Activated naive CD8-positive, alpha-beta T cell treated with anti-CD3 and anti-CD28 coated beads for 36 hours (primary cell): Measurements from ENCODE around the gene RAB28. TPM values are rescaled to one million over a fixed set of nuclear protein-coding genes. Genes with fewer than 3 reads are reported as not detected.

Source experiments
- DNase-seq: peaks from one replicate; pipeline ENCODE4 v3.0.0; 2021
- H3K27ac Mint-ChIP-seq: one replicate; pipeline ENCODE4 v1.8.0; 2022; ENCODE audit warnings: mild to moderate bottlenecking, moderate library complexity, mixed read lengths
- H3K27me3 Mint-ChIP-seq: one replicate; pipeline ENCODE4 v1.8.0; 2022; ENCODE audit warnings: mild to moderate bottlenecking, mixed read lengths
- H3K36me3 Mint-ChIP-seq: one replicate; pipeline ENCODE4 v1.8.0; 2021; ENCODE audit warnings: mild to moderate bottlenecking, mixed read lengths
- H3K4me1 Mint-ChIP-seq: one replicate; pipeline ENCODE4 v1.8.0; 2021; ENCODE audit warnings: mixed read lengths
- H3K4me3 Mint-ChIP-seq: one replicate; pipeline ENCODE4 v1.8.0; 2022; ENCODE audit warnings: mild to moderate bottlenecking, moderate library complexity, mixed read lengths
- H3K9me3 Mint-ChIP-seq: one replicate; pipeline ENCODE4 v1.8.0; 2022; ENCODE audit warnings: mixed read lengths
- total RNA-seq, 2 experiments: library from RNA; stranded (reverse); gene quantifications; one replicate each; pipeline ENCODE4 v1.2.3, GENCODE V29; 2021

The RAB28 gene
- 10 to 100 TPM; 13.6 to 15.8 TPM for total RNA-seq

DNA sequence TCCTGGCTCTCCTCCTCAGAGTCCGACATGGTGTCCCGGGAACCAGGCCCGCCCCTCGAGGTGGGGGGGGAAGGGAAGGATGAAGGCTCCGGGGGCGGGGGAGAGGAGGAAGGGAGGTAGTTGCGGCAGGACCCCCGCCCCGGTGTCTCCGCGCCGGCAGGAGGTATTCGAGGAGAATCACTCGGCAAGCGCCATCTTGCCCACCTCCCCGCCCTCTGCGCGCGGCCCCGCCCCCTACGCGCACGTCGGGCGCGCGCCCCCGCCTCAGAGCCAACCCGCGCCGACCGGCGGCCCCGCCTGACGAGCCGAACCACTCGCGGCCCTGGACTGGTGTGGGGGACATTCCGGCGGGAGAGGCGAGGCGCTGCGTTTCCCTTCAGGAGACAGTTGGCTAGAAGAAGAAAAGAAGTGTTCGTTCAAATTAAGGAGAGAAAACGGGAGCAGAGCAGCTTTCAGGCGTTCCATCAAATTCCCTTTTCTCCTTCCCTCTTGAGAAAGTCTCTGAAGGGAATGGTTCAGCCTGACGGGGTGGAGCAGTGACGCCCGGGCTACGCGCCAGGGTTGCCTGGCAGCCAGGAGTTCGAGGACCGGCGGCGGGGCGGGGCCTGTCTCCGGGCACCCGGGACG lies at the start of gene RAB28:
Gene RAB28, minus strand, starts transcription at position 219 of the 627 bp plus-strand sequence.
- Mint-ChIP-seq H3K4me1 (peaks cover 24% of the 10 kb centered on the region), H3K9me3 (no peaks in the 10 kb centered on the region), H3K27me3 (peaks cover 10% of the 10 kb centered on the region), H3K36me3 (peaks cover 1% of the 10 kb centered on the region), H3K27ac (peak within 1 kb of the TSS; percentile 97), H3K4me3 (peak within 1 kb of the TSS; percentile 91)
- DNase-seq = peak; percentile 94

DNA sequence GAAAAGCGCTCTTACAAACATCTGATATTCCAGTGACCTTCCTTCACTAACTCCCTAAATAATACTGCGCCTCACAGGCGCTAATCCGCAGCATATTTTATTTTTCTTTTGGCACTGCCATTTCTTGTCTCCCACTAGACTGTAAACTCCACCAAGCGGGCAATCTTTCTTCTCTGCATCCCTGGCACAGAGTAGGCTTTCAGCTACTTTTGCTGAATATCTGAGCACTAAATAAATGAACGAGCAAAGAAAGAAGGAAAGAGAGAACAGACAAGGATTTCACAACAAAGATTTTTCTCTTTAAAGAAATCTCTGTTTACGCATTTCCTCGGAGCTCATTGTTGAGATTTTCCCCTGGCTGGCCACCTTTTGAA lies 47.5 kb upstream of the RAB28 start:
- peaks cover 96% of the 10 kb centered on the region for H3K27me3 Mint-ChIP-seq
- H3K9me3 Mint-ChIP-seq = peaks cover 6% of the 10 kb centered on the region
- peaks cover 37% of the 10 kb centered on the region for H3K4me1 Mint-ChIP-seq
- H3K27ac Mint-ChIP-seq = no peak overlapping the region
- H3K4me3 Mint-ChIP-seq = no peak overlapping the region
- H3K36me3 Mint-ChIP-seq = peaks cover 7% of the 10 kb centered on the region
- no peak for DNase-seq

DNA sequence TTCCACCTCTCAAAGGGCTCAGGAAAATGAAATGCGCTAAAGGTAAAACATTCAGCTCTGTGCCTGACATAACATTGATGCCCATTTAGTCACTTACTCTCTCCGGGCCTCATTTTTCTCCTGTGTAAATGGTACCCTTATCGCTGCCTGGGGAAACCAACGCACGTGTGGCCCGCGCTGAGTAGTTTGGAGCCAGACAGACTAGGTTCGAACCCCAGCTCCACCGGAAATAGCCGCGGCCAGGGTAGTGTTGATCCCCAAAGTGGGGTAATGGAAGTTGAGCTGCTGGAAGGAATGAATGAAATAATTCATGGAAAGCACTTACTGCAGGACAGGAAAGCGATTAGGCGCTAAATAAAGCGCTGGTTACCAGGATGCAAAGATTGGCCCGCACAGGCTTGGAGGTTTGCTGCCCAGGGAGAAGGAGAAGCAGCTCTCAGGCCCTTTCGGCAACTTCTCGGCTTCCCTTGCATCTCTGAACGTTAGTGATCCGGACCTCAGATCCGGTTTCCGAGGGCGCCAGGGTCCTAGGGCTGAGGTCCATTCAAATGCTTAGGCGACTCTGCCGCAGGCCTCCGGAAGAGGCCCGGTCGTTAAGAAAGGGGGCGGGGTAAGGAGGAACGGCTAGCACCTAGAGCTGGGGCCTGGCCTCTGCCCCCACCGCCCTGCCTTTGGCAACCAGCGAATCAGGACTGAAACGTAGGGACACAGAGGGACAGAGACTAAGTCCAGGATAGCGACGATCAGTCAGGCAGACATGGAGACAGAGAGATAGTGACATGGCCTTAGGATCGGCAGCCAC lies 46.9 kb upstream of the RAB28 start:
- H3K9me3 Mint-ChIP-seq = peaks cover 4% of the 10 kb centered on the region
- peaks cover 35% of the 10 kb centered on the region for H3K4me1 Mint-ChIP-seq
- no peak overlapping the region for H3K27ac Mint-ChIP-seq
- peaks cover 7% of the 10 kb centered on the region for H3K36me3 Mint-ChIP-seq
- H3K27me3 Mint-ChIP-seq = peaks cover 96% of the 10 kb centered on the region
- no peak for DNase-seq
- H3K4me3 Mint-ChIP-seq = no peak overlapping the region

DNA sequence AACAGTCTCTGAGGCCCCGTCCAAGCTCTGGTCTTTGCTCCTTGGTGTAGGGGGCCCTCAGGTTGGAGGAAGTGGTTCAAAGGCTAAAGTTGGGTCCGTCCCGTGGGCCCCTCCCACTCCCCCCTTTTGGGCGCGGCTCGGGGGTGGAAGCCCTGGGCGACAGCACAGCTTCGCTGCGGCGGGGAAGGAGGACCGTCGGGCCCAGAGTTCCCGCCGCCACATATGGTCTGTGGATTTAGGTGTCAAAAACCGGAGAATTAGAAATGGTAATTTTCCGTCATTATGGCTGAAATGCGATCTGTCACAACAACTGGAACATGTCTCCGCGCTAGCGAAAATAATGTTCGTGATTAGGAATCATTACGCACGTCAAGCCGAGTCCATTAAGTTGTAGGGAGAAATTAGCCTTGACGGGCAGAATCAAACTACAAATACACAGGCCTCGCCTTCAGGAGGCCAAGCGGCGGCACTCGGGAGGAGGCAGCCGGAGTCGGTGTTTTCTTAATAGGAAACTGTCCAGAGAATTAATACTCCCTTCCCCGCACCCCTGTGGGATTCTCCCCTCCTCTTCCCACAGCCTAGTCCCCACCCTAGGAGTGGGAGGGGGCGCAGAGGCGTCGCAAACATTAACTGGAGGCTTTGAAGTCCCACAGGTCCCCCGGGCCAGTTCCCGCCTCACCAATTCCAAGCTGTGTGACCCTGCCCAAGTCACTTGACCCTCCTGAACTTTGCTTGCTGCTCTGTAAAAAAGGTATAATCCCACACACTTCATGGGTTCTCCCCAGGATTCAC lies 45.2 kb upstream of the RAB28 start:
- H3K4me3 Mint-ChIP-seq = peak overlapping the region; percentile 25
- H3K9me3 Mint-ChIP-seq = peaks cover 4% of the 10 kb centered on the region
- H3K27me3 Mint-ChIP-seq = peaks cover 96% of the 10 kb centered on the region
- H3K36me3 Mint-ChIP-seq = peaks cover 11% of the 10 kb centered on the region
- DNase-seq = no peak
- H3K27ac Mint-ChIP-seq = peak overlapping the region; percentile 81
- H3K4me1 Mint-ChIP-seq = peaks cover 32% of the 10 kb centered on the region

DNA sequence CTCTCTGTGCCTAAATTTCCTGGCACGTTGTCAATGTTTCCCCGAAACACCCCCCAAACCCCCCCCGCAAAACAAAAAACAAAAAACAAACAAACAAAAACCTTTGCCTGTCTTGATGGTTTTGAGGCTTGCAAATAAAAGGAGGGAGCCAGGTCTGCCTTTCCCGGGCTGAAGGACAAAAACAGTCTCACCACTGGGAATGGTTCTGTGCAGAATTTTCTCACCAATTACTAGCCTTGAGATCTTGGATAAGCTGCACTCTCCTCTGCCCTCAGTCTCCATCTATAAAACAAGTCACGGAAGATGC lies 44.6 kb upstream of the RAB28 start:
- peak overlapping the region; percentile 25 for H3K4me3 Mint-ChIP-seq
- peaks cover 16% of the 10 kb centered on the region for H3K36me3 Mint-ChIP-seq
- DNase-seq = no peak
- peaks cover 4% of the 10 kb centered on the region for H3K9me3 Mint-ChIP-seq
- peaks cover 30% of the 10 kb centered on the region for H3K4me1 Mint-ChIP-seq
- peaks cover 96% of the 10 kb centered on the region for H3K27me3 Mint-ChIP-seq
- H3K27ac Mint-ChIP-seq = peak overlapping the region; percentile 81

DNA sequence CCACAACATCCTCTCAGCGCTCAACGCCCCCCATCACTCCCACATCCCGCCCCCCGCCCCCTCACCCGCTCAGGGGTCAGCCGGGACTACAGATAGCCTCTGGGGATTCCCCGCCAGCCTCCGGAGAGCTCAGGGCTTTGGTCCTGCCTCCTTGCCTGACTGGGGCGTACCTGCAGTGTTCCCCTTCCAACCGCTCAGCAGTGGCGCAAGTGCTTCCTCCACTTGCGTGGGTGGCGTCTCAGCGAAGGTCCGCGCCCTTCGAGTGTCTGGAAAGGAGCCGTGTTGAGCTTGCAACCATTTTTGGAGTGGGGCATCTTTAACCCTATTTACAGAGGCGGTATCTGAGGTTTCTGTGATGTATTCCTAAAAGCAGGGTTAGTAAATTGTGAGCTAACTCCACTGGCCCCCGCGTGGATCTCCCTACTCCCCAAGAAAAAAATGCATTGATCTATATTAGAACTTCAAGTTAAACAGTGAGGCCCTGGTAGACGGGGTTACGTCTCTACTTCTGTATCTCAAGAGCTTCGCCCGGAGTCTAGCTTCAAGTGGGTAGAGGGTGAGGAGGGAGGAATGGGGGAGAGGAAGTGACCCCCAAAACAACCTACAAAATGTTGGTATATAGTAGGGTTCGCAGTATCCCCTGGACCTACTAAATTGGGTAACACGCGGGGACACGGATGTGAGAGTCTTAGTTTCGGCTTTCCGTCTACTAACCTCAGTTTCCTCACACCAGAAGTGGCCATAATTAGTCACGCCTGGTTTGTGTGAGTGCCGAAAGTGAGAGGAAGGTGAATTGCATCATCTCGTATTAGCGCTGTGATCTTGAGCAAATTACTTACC lies 44.1 kb upstream of the RAB28 start:
- peak overlapping the region; percentile 29 for H3K4me3 Mint-ChIP-seq
- H3K9me3 Mint-ChIP-seq = peaks cover 4% of the 10 kb centered on the region
- H3K27ac Mint-ChIP-seq = peak overlapping the region; percentile 81
- peaks cover 95% of the 10 kb centered on the region for H3K27me3 Mint-ChIP-seq
- H3K4me1 Mint-ChIP-seq = peaks cover 33% of the 10 kb centered on the region
- DNase-seq = no peak
- peaks cover 17% of the 10 kb centered on the region for H3K36me3 Mint-ChIP-seq

DNA sequence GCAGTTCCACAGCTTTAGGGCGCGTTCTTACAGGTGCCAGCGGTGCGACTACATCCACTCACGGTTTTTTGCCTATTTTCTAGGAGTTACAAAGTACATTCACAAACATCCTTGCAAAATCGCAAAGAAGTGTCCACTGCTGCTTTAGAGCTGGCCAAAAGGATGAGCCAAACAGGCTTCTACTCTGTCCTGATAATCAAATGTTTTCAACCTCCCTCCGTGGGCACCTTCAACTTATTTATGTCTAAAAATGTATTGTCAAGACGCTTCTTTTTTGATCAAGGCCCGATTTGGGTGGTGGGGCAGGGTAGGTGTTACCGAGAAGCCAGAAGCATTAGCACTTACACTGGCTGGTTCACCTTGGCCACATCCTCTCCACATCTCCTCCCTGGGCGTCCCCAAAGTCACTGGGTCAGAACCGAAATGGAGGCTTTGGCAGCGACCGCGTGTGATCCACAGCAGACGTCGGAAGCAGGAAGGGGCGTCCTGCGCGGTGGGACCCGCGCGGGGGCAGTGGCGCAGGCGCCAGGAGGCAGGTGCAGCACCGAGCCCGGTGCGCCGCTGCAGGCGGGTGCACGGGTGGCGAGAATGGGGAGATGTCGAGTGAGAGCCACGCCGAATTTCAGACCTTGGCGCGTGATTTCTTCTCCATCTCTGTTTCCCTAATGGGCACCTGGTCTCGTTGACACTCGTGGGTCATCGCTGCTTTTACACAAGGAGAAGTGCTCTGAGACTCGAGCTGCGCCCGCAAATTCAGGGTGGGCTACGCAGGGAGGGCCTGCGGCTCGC lies 43.2 kb upstream of the RAB28 start:
- Mint-ChIP-seq H3K27ac (no peak overlapping the region), H3K4me1 (peaks cover 36% of the 10 kb centered on the region), H3K9me3 (peaks cover 4% of the 10 kb centered on the region), H3K27me3 (peaks cover 95% of the 10 kb centered on the region), H3K4me3 (peak overlapping the region; percentile 53), H3K36me3 (peaks cover 17% of the 10 kb centered on the region)
- no peak for DNase-seq

DNA sequence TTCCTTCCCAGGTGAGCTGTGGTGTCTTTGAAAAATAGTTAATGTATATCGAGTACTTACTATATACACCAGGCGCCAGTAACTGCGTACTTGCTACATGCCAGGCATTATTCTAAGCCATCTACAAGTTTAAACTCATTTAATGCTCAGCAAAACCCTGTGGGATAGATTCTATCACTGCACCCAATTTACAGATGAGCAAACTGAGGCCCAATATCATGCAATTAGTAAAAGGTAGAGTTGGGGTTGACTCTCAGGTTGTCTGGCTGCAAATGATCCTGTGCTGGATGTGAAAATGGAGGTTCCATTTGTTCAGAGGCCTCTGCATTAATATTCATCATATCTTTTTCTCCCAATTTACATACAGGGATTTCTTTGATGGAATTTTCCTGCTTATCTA lies 42.5 kb upstream of the RAB28 start:
- no peak overlapping the region for H3K4me3 Mint-ChIP-seq
- peaks cover 97% of the 10 kb centered on the region for H3K27me3 Mint-ChIP-seq
- H3K27ac Mint-ChIP-seq = no peak overlapping the region
- no peak for DNase-seq
- peaks cover 17% of the 10 kb centered on the region for H3K36me3 Mint-ChIP-seq
- peaks cover 4% of the 10 kb centered on the region for H3K9me3 Mint-ChIP-seq
- peaks cover 34% of the 10 kb centered on the region for H3K4me1 Mint-ChIP-seq

DNA sequence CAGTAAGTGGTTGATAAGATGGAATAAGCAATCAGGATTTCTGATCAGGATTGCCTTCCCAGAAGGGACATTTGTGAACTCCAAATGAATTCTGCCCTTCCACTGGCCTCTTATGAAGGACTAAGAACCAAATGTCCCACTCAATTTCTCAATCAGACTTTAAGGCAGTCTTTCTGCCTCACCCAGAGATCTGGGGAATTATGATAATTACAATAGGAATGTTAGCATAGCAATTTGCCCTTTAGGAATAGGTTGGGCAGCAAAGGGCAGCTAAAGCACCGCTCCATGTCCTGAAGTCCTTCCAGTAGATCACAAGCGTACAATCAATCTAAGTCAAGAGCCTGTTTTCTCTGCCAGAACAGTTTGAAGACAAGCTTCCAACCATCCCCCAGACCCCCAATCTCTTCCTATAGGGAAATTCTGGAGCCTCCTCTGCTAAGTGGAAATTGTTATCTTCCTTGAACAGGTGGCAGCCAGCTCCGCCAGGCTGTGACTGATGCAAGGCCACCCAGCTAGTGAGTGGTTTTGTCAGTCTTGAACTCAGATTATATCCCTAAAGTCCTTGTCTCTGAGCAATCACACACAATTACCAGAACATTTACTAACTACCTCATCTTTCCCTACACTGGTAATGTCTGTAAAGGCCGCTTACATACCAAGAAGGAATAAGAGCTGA lies 41.6 kb upstream of the RAB28 start:
- Mint-ChIP-seq H3K36me3 (peaks cover 17% of the 10 kb centered on the region), H3K4me3 (no peak overlapping the region), H3K27me3 (peaks cover 94% of the 10 kb centered on the region), H3K27ac (no peak overlapping the region), H3K4me1 (peaks cover 27% of the 10 kb centered on the region), H3K9me3 (peaks cover 4% of the 10 kb centered on the region)
- no peak for DNase-seq

DNA sequence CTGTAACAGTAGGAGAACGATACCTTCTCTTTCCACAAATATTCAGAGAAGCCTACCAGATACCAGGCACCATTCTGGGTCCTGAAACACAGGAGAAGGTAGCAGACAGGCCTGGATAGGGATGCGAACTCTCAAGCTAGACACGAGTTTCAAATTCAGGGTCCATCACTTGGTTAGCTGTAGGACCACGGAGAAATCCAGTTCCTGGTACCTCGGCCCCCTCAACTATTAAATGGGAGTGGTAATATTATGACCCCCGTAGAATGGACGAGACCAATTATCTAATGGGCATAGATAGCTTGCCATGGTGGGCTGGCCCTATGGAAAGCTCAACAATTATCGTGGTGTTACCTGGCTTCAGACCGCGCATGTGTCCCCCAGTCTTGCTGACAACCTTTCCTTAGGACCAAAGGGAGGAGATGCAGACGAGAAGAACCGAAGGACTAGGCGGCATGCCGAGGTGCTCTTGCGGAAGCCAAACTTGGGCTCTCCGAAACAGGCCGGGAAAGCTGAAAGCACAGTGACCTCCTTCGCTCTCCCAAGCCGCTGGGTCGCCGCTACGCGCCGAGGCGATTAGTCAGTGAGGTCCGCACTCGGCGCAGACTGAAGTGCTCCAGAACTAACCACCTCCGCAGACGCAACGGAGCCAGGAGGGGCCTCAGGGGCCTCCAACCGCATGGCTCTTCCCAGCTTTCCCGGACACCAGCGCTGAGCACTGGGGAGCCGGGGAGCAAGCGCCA lies 40.5 kb upstream of the RAB28 start:
- DNase-seq = no peak
- H3K4me3 Mint-ChIP-seq = no peak overlapping the region
- H3K9me3 Mint-ChIP-seq = peaks cover 4% of the 10 kb centered on the region
- peaks cover 17% of the 10 kb centered on the region for H3K36me3 Mint-ChIP-seq
- H3K27ac Mint-ChIP-seq = no peak overlapping the region
- H3K27me3 Mint-ChIP-seq = peaks cover 93% of the 10 kb centered on the region
- peaks cover 25% of the 10 kb centered on the region for H3K4me1 Mint-ChIP-seq

DNA sequence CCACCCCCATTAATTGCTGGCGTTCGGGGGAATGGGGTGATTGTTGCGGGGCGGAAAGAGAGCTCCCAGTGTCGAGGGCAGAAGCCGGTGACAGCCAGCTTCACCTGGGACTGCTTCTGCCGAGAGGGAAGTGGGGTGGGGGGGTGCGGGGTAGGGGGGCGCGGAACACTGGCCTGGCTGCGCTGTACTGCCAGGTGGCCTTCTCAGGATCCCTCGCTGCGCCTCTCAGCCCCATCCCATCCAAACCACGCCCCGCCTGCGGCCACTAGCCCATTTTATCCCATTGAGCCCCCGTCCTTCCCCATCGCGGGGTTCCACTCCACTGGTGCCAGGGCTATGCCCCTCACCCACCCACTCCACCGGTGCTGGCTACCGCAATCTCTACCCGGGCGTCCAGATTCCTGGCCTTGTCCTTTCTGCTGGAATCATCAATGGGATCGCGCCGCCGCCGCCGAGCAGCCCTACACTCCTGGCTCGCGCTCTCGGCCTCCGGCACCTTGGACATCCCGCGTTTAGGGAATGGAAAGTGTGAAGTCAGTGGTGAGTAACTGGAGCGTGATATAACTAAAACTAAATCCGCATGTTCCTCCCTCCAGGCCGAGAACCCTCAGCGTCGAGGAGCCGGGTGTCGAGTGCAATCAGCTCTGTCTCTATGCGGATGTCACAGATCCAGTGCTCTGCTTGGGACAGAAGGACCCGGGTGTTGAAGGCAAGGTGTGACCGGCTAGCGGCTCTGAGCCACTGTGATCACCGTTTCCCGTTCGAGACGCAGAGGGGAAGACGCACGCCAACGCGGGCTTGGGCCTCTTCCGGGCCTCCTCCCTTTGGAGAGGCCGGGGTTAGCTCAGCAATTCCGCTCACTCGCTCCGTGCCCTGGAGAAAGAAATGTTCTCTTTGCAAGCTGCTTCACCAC lies 39.7 kb upstream of the RAB28 start:
- no peak overlapping the region for H3K27ac Mint-ChIP-seq
- H3K27me3 Mint-ChIP-seq = peaks cover 93% of the 10 kb centered on the region
- peaks cover 21% of the 10 kb centered on the region for H3K4me1 Mint-ChIP-seq
- H3K4me3 Mint-ChIP-seq = no peak overlapping the region
- no peak for DNase-seq
- H3K9me3 Mint-ChIP-seq = peaks cover 3% of the 10 kb centered on the region
- H3K36me3 Mint-ChIP-seq = peaks cover 14% of the 10 kb centered on the region

DNA sequence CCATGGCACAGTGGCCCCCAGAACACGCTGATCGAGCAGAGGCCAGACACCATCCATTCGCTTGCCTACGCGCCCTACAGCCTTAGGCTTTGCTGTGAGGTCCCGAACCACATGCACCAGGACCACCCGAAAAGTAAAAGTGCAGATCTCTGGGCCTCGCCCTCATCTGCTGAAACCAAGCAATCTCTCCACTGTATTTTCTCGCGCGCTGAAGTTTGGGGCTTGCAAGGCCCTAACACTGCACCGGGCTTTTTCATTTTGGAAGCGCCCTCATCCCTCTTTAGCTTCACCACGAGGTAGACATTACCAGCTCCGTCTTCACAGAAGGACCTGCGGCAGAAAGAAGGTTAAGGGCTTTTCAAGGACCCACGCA lies 39.0 kb upstream of the RAB28 start:
- Mint-ChIP-seq H3K9me3 (no peaks in the 10 kb centered on the region), H3K4me3 (peak overlapping the region; percentile 7)

More for the DNA sequence above, 39.0 kb upstream of the RAB28 start:
- peaks cover 14% of the 10 kb centered on the region for H3K4me1 Mint-ChIP-seq
- peak overlapping the region; percentile 42 for H3K27ac Mint-ChIP-seq
- peaks cover 13% of the 10 kb centered on the region for H3K36me3 Mint-ChIP-seq
- DNase-seq = no peak
- H3K27me3 Mint-ChIP-seq = peaks cover 87% of the 10 kb centered on the region
